Trophoblast cell (in vitro differentiated cells and primary cell): ENCODE measurements around the gene CTNNA3.

ENCODE experiments used
- DNase-seq, 2 donors: peaks; one replicate each; pipeline ENCODE4 v3.0.0-alpha.2; 2016
- H2AFZ ChIP-seq: 2 replicates; pipeline ENCODE4 v1.6.1; 2013; ENCODE audit warnings: low read length, moderate library complexity, mild to moderate bottlenecking; ENCODE audit not compliant: insufficient read depth, poor library complexity
- H2AK5ac ChIP-seq: 2 replicates; pipeline ENCODE4 v1.6.1; 2013; ENCODE audit warnings: mild to moderate bottlenecking, low read length
- H2BK120ac ChIP-seq: 2 replicates; pipeline ENCODE4 v1.6.1; 2013; ENCODE audit warnings: low read length, mild to moderate bottlenecking, moderate library complexity; ENCODE audit not compliant: insufficient read depth, poor library complexity
- H2BK12ac ChIP-seq: 2 replicates; pipeline ENCODE4 v1.6.1; 2013; ENCODE audit warnings: mild to moderate bottlenecking, low read length, moderate library complexity
- H2BK5ac ChIP-seq: 2 replicates; pipeline ENCODE4 v1.6.1; 2013; ENCODE audit warnings: low read length, low read depth, moderate library complexity, mild to moderate bottlenecking; ENCODE audit not compliant: poor library complexity
- H3K14ac ChIP-seq: 2 replicates; pipeline ENCODE4 v1.6.1; 2013; ENCODE audit warnings: mild to moderate bottlenecking, low read length
- H3K18ac ChIP-seq: 2 replicates; pipeline ENCODE4 v1.6.1; 2013; ENCODE audit warnings: mild to moderate bottlenecking, low read length
- H3K23ac ChIP-seq: 2 replicates; pipeline ENCODE4 v1.6.1; 2013; ENCODE audit warnings: low read length
- H3K27ac ChIP-seq: 2 replicates; pipeline ENCODE4 v1.5.1; 2013; ENCODE audit warnings: low read depth, mild to moderate bottlenecking, inconsistent platforms, low read length, moderate library complexity
- H3K27me3 ChIP-seq: 2 replicates; pipeline ENCODE4 v1.6.1; 2013; ENCODE audit warnings: inconsistent platforms, mild to moderate bottlenecking, low read length, moderate library complexity; ENCODE audit not compliant: insufficient read depth
- H3K36me3 ChIP-seq, 2 experiments: 1 replicate in 1 of 2; 2 replicates in 1 of 2; pipeline ENCODE4 v1.6.1; 2013; ENCODE audit warnings: low read length in 2 of 2, mild to moderate bottlenecking in 2 of 2, moderate library complexity in 1 of 2; ENCODE audit not compliant: insufficient read depth in 2 of 2, control insufficient read depth in 1 of 2
- H3K4ac ChIP-seq: 2 replicates; pipeline ENCODE4 v1.6.1; 2013; ENCODE audit warnings: low read depth, mild to moderate bottlenecking, low read length, moderate library complexity
- H3K4me1 ChIP-seq, 2 experiments: 1 replicate in 1 of 2; 2 replicates in 1 of 2; pipeline ENCODE4 v1.6.1; 2013; ENCODE audit warnings: low read length in 2 of 2, mild to moderate bottlenecking in 2 of 2, moderate library complexity in 1 of 2; ENCODE audit not compliant: insufficient read depth in 2 of 2, control insufficient read depth in 1 of 2
- H3K4me2 ChIP-seq: 2 replicates; pipeline ENCODE4 v1.6.1; 2013; ENCODE audit warnings: inconsistent platforms, mild to moderate bottlenecking, low read length, moderate library complexity
- H3K4me3 ChIP-seq: 2 replicates; pipeline ENCODE4 v1.5.1; 2013; ENCODE audit warnings: mild to moderate bottlenecking, low read depth, low read length, inconsistent platforms
- H3K79me1 ChIP-seq: one replicate; pipeline ENCODE4 v1.6.1; 2013; ENCODE audit warnings: low read length
- H3K79me2 ChIP-seq: 2 replicates; pipeline ENCODE4 v1.6.1; 2013; ENCODE audit warnings: low read length, mild to moderate bottlenecking; ENCODE audit not compliant: control insufficient read depth, insufficient read depth, poor library complexity
- H3K9ac ChIP-seq: 2 replicates; pipeline ENCODE4 v1.6.1; 2013; ENCODE audit warnings: mild to moderate bottlenecking, low read length
- H3K9me3 ChIP-seq: 2 replicates; pipeline ENCODE4 v1.6.1; 2013; ENCODE audit warnings: low read depth, mild to moderate bottlenecking, control low read depth, inconsistent platforms, low read length; ENCODE audit not compliant: insufficient read depth
- H4K12ac ChIP-seq: 2 replicates; pipeline ENCODE4 v1.6.1; 2013; ENCODE audit warnings: low read depth, mild to moderate bottlenecking, low read length, moderate library complexity
- H4K8ac ChIP-seq: 2 replicates; pipeline ENCODE4 v1.6.1; 2013; ENCODE audit warnings: low read depth, mild to moderate bottlenecking, low read length, moderate library complexity
- H4K91ac ChIP-seq: one replicate; pipeline ENCODE4 v1.6.1; 2013; ENCODE audit warnings: low read depth, mild to moderate bottlenecking, low read length, moderate library complexity
- WGBS: extraction: QIAGEN DNeasy Blood & Tissue Kit; methylation state at CpG from one replicate; pipeline ENCODE4 v1.1.7; 2013; ENCODE audit warnings: missing lambda C conversion rate; ENCODE audit not compliant: insufficient read length, insufficient coverage; ENCODE audit errors: extremely low coverage; 5-methylcytosine and 5-hydroxymethylcytosine counted together

Gene CTNNA3

GRCh38 chr10:66784770-66785169 lies 911.2 kb downstream of the CTNNA3 start:
- H3K27ac ChIP-seq: no peak overlapping the region
- H3K4ac ChIP-seq: no peak overlapping the region
- H3K9ac ChIP-seq: no peak overlapping the region
- H2AFZ ChIP-seq: no peak overlapping the region
- no peak overlapping the region for H3K18ac ChIP-seq
- H2BK5ac ChIP-seq: no peak overlapping the region
- H3K79me2 ChIP-seq: no peaks in the 10 kb centered on the region
- H2AK5ac ChIP-seq: no peak overlapping the region
- no peak for DNase-seq
- H3K23ac ChIP-seq: no peak overlapping the region
- no peaks in the 10 kb centered on the region for H3K9me3 ChIP-seq
- no peaks in the 10 kb centered on the region for H3K4me1 ChIP-seq
- no peak overlapping the region for H3K4me2 ChIP-seq
- no peak overlapping the region for H4K12ac ChIP-seq
- H4K91ac ChIP-seq: no peak overlapping the region
- H4K8ac ChIP-seq: no peak overlapping the region
- H3K27me3 ChIP-seq: no peaks in the 10 kb centered on the region
- no peak overlapping the region for H3K4me3 ChIP-seq
- no peaks in the 10 kb centered on the region for H3K36me3 ChIP-seq
- no peaks in the 10 kb centered on the region for H3K79me1 ChIP-seq
- no peak overlapping the region for H2BK120ac ChIP-seq
- H3K14ac ChIP-seq: no peak overlapping the region
- no CpG with 5 or more reads among the region's 1 CpG for WGBS
- H2BK12ac ChIP-seq: no peak overlapping the region

GRCh38 chr10:66783316-66783715 lies 912.7 kb downstream of the CTNNA3 start:
- no peaks in the 10 kb centered on the region for H3K4me1 ChIP-seq
- no peak overlapping the region for H2BK5ac ChIP-seq
- no peak overlapping the region for H3K9ac ChIP-seq
- H3K4me3 ChIP-seq: no peak overlapping the region
- no peak overlapping the region for H2BK12ac ChIP-seq
- H2AK5ac ChIP-seq: no peak overlapping the region
- no peak overlapping the region for H3K27ac ChIP-seq
- no CpG with 5 or more reads among the region's 5 CpGs for WGBS
- no peak overlapping the region for H4K12ac ChIP-seq
- H3K14ac ChIP-seq: no peak overlapping the region
- no peaks in the 10 kb centered on the region for H3K79me2 ChIP-seq
- H3K4ac ChIP-seq: no peak overlapping the region
- H3K79me1 ChIP-seq: no peaks in the 10 kb centered on the region
- H3K36me3 ChIP-seq: no peaks in the 10 kb centered on the region
- H3K9me3 ChIP-seq: no peaks in the 10 kb centered on the region
- no peak overlapping the region for H2BK120ac ChIP-seq
- no peak overlapping the region for H4K91ac ChIP-seq
- no peak overlapping the region for H3K23ac ChIP-seq
- H2AFZ ChIP-seq: no peak overlapping the region
- no peak overlapping the region for H3K4me2 ChIP-seq
- no peak overlapping the region for H3K18ac ChIP-seq
- no peak overlapping the region for H4K8ac ChIP-seq
- no peaks in the 10 kb centered on the region for H3K27me3 ChIP-seq
- DNase-seq: no peak

- DNase-seq: no peak
- no peak overlapping the region for H3K4ac ChIP-seq
- no peak overlapping the region for H4K91ac ChIP-seq
- no peak overlapping the region for H3K4me2 ChIP-seq
- no peak overlapping the region for H3K14ac ChIP-seq
- H2BK120ac ChIP-seq: no peak overlapping the region
- H3K27me3 ChIP-seq: no peaks in the 10 kb centered on the region
- WGBS: no CpG with 5 or more reads among the region's 1 CpG
- H3K9ac ChIP-seq: no peak overlapping the region
- no peaks in the 10 kb centered on the region for H3K79me1 ChIP-seq
- no peak overlapping the region for H3K4me3 ChIP-seq
- no peaks in the 10 kb centered on the region for H3K4me1 ChIP-seq
- H2AK5ac ChIP-seq: no peak overlapping the region
- H2BK5ac ChIP-seq: no peak overlapping the region
- no peak overlapping the region for H3K27ac ChIP-seq
- H3K18ac ChIP-seq: no peak overlapping the region
- H4K8ac ChIP-seq: no peak overlapping the region
- H3K9me3 ChIP-seq: no peaks in the 10 kb centered on the region
- no peak overlapping the region for H3K23ac ChIP-seq
- no peaks in the 10 kb centered on the region for H3K79me2 ChIP-seq
- no peak overlapping the region for H4K12ac ChIP-seq
- H2AFZ ChIP-seq: no peak overlapping the region
- H3K36me3 ChIP-seq: no peaks in the 10 kb centered on the region
- H2BK12ac ChIP-seq: no peak overlapping the region
Measured at GRCh38 chr10:66782776-66783175, 913.2 kb downstream of the CTNNA3 start.

GRCh38 chr10:66782144-66782543 lies 913.9 kb downstream of the CTNNA3 start:
- no peak overlapping the region for H4K91ac ChIP-seq
- H3K4ac ChIP-seq: no peak overlapping the region
- H2AK5ac ChIP-seq: no peak overlapping the region
- H3K4me2 ChIP-seq: no peak overlapping the region
- H4K12ac ChIP-seq: no peak overlapping the region
- H2AFZ ChIP-seq: no peak overlapping the region
- H3K18ac ChIP-seq: no peak overlapping the region
- H3K9ac ChIP-seq: no peak overlapping the region
- H2BK5ac ChIP-seq: no peak overlapping the region
- no peak overlapping the region for H3K14ac ChIP-seq
- H3K4me1 ChIP-seq: no peaks in the 10 kb centered on the region
- H2BK12ac ChIP-seq: no peak overlapping the region
- H3K79me2 ChIP-seq: no peaks in the 10 kb centered on the region
- no peaks in the 10 kb centered on the region for H3K9me3 ChIP-seq
- no peak overlapping the region for H4K8ac ChIP-seq
- no peak overlapping the region for H3K27ac ChIP-seq
- no peak for DNase-seq
- H3K36me3 ChIP-seq: no peaks in the 10 kb centered on the region
- H3K27me3 ChIP-seq: no peaks in the 10 kb centered on the region
- no peak overlapping the region for H3K4me3 ChIP-seq
- H3K23ac ChIP-seq: no peak overlapping the region
- H2BK120ac ChIP-seq: no peak overlapping the region
- H3K79me1 ChIP-seq: no peaks in the 10 kb centered on the region
